Measurements from ENCODE around the gene CDH15. TPM values are rescaled to one million over a fixed set of nuclear protein-coding genes. Genes with fewer than 3 reads are reported as not detected.

Gene CDH15
- total and polyA plus RNA-seq, 2 of the 13 experiments (the other 11 are each of a cell fraction or from before 2014, with no cell fraction given), result 0.74 to 2.2 TPM

DNA sequence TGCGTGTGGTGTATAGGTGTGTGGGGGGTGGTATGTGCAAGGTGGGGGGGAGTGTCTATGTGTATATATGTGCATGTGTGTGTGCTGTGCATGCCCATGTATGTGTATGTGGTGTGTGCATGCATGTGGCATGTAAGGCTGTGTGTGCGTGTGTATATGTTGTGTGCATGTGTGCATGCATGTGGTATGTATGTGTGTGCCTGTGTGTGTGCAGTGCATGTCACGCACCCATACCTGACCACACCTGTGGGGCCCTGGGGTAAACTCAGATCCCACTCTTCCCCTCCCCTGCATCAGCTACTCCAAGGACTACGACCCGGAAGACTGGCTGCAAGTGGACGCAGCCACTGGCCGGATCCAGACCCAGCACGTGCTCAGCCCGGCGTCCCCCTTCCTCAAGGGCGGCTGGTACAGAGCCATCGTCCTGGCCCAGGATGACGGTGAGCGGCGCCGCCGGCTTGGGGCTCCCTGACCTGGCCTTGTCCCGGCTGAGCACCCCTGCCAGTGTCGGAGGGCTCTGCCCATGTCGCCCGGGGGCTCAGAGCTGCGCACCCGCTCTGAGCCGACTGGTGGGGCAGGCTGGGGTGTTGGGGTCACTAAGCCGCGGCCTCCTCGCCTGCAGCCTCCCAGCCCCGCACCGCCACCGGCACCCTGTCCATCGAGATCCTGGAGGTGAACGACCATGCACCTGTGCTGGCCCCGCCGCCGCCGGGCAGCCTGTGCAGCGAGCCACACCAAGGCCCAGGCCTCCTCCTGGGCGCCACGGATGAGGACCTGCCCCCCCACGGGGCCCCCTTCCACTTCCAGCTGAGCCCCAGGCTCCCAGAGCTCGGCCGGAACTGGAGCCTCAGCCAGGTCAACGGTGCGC lies 19.7 kb downstream of the CDH15 start (continued):
- TF ChIP-seq, protein P1, sequence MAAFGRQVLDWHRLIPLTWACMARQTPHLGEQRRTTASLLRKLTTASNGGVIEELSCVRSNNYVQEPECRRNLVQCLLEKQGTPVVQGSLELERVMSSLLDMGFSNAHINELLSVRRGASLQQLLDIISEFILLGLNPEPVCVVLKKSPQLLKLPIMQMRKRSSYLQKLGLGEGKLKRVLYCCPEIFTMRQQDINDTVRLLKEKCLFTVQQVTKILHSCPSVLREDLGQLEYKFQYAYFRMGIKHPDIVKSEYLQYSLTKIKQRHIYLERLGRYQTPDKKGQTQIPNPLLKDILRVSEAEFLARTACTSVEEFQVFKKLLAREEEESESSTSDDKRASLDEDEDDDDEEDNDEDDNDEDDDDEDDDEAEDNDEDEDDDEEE (CRISPR knock-in tag; IDR thresholded peaks at IDR 0.05), result peak; percentile 43
- TF ChIP-seq ZNF331 (CRISPR knock-in tag; IDR thresholded peaks at IDR 0.05) (peak; percentile 47), MAFG (CRISPR knock-in tag; IDR thresholded peaks at IDR 0.05) (no peak), YEATS2 (CRISPR knock-in tag; IDR thresholded peaks at IDR 0.05; ENCODE audit: borderline replicate concordance) (0 out of 2 replicates have a peak, but pooled peaks have one; percentile 18), CENPX (CRISPR knock-in tag; IDR thresholded peaks at IDR 0.05) (no peak), SCMH1 (CRISPR knock-in tag; IDR thresholded peaks at IDR 0.05; ENCODE audit: borderline replicate concordance) (no peak), ZFP41 (CRISPR knock-in tag; IDR thresholded peaks at IDR 0.05; ENCODE audit: borderline replicate concordance) (peak; percentile 54; the same call in 1 of the 2 replicates), FOXK1 (CRISPR knock-in tag; IDR thresholded peaks at IDR 0.05; ENCODE audit: borderline replicate concordance, low read depth) (no peak), FOXJ3 (CRISPR knock-in tag; IDR thresholded peaks at IDR 0.05; ENCODE audit: borderline replicate concordance) (no peak), STAT6 (CRISPR knock-in tag; IDR thresholded peaks at IDR 0.05; ENCODE audit: borderline replicate concordance) (no peak), MTF1 (CRISPR knock-in tag; IDR thresholded peaks at IDR 0.05) (no peak), ZNF232 (CRISPR knock-in tag; IDR thresholded peaks at IDR 0.05; ENCODE audit: borderline replicate concordance) (peak; percentile 32; the same call in 1 of the 2 replicates), CREM (IDR thresholded peaks at IDR 0.05) (no peak), CREM (CRISPR knock-in tag; IDR thresholded peaks at IDR 0.05) (no peak), NAIF1 (CRISPR knock-in tag; IDR thresholded peaks at IDR 0.05; ENCODE audit: borderline replicate concordance) (no peak), FOXO1 (CRISPR knock-in tag; IDR thresholded peaks at IDR 0.05) (peak; percentile 33)
- TF ChIP-seq, protein P2, sequence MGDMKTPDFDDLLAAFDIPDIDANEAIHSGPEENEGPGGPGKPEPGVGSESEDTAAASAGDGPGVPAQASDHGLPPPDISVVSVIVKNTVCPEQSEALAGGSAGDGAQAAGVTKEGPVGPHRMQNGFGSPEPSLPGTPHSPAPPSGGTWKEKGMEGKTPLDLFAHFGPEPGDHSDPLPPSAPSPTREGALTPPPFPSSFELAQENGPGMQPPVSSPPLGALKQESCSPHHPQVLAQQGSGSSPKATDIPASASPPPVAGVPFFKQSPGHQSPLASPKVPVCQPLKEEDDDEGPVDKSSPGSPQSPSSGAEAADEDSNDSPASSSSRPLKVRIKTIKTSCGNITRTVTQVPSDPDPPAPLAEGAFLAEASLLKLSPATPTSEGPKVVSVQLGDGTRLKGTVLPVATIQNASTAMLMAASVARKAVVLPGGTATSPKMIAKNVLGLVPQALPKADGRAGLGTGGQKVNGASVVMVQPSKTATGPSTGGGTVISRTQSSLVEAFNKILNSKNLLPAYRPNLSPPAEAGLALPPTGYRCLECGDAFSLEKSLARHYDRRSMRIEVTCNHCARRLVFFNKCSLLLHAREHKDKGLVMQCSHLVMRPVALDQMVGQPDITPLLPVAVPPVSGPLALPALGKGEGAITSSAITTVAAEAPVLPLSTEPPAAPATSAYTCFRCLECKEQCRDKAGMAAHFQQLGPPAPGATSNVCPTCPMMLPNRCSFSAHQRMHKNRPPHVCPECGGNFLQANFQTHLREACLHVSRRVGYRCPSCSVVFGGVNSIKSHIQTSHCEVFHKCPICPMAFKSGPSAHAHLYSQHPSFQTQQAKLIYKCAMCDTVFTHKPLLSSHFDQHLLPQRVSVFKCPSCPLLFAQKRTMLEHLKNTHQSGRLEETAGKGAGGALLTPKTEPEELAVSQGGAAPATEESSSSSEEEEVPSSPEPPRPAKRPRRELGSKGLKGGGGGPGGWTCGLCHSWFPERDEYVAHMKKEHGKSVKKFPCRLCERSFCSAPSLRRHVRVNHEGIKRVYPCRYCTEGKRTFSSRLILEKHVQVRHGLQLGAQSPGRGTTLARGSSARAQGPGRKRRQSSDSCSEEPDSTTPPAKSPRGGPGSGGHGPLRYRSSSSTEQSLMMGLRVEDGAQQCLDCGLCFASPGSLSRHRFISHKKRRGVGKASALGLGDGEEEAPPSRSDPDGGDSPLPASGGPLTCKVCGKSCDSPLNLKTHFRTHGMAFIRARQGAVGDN (CRISPR knock-in tag; IDR thresholded peaks at IDR 0.05), result peak; percentile 88
- TF ChIP-seq, protein P3, sequence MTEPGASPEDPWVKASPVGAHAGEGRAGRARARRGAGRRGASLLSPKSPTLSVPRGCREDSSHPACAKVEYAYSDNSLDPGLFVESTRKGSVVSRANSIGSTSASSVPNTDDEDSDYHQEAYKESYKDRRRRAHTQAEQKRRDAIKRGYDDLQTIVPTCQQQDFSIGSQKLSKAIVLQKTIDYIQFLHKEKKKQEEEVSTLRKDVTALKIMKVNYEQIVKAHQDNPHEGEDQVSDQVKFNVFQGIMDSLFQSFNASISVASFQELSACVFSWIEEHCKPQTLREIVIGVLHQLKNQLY (CRISPR knock-in tag; IDR thresholded peaks at IDR 0.05), result peak; percentile 45; the same call in 1 of the 2 replicates
